Stomach (tissue), 4 donors: ENCODE data around the gene SORL1.
A peak's percentile ranks its signal among the peaks of the same experiment; 100 is the strongest.

Experiments used
- EP300 ChIP-seq: sonication (generic); formaldehyde crosslinking; IDR thresholded peaks from one replicate; pipeline ENCODE4 v1.6.1; 2017; ENCODE audit warnings: antibody characterized with exemption
- POLR2A ChIP-seq, 4 donors: fragments of 450-650 bp; IDR thresholded peaks; one replicate each; pipeline ENCODE4 v1.6.1; 2016; ENCODE audit warnings: antibody characterized with exemption in 4 of 4, control low read depth in 2 of 4, mild to moderate bottlenecking in 1 of 4, moderate library complexity in 1 of 4
- POLR2AphosphoS5 ChIP-seq, 3 donors: sonication (generic); formaldehyde crosslinking; IDR thresholded peaks; one replicate each; pipeline ENCODE4 v1.6.1; 2016; ENCODE audit warnings: antibody characterized with exemption in 3 of 3
- TF ChIP-seq, protein P1 (sequence below), 7 experiments: fragments of 450-650 bp in 4 of 7; fragments of 200-600 bp in 3 of 7; sonication (generic) in 3 of 7; IDR thresholded peaks; one replicate each; pipeline ENCODE4 v1.5.1; 2016 to 2019; ENCODE audit warnings: antibody characterized with exemption in 7 of 7, control low read depth in 2 of 7, mild to moderate bottlenecking in 1 of 7

DNA sequence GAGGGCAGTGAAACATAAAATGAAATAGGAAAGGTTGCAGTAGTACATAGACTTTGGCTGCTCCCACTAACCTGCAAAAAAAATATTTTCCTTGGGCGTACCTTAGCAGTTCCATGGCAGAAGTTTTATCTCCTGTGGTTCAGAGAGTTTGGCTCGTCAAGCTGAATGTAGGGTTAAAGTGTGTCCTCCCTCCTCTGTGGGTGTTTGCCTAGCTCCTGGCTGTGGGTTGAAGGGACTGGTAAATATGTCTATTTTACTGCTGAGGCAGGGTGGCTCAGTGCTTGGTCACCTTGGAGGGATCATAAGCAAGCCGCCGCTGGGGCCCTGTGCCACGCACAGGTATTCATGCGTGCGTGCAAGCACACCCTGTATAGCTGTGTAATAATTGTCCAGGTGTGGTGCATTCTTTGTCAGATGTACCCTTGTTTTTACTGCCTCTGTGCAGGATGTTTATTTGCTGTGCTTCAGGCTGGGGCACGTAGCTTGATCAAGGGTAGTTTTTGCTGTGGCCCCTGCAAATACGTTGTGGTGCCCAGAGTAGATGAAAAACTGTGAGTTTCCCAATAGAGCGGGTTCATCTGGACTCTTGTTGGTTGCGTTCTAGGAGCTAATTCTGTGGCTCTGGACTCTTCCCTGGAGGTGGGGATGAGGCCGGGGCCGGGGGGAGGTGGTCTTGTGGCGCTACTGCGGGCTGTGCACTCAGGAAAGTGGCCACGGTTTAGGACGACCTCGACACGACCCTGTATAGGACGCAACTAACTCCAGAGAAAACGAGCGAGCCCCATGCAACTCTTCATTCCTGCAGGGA is 732 bp upstream of the SORL1 start:
- TF ChIP-seq, protein P1, sequence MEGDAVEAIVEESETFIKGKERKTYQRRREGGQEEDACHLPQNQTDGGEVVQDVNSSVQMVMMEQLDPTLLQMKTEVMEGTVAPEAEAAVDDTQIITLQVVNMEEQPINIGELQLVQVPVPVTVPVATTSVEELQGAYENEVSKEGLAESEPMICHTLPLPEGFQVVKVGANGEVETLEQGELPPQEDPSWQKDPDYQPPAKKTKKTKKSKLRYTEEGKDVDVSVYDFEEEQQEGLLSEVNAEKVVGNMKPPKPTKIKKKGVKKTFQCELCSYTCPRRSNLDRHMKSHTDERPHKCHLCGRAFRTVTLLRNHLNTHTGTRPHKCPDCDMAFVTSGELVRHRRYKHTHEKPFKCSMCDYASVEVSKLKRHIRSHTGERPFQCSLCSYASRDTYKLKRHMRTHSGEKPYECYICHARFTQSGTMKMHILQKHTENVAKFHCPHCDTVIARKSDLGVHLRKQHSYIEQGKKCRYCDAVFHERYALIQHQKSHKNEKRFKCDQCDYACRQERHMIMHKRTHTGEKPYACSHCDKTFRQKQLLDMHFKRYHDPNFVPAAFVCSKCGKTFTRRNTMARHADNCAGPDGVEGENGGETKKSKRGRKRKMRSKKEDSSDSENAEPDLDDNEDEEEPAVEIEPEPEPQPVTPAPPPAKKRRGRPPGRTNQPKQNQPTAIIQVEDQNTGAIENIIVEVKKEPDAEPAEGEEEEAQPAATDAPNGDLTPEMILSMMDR (IDR thresholded peaks at IDR 0.05) = no peak
- TF ChIP-seq POLR2A (IDR thresholded peaks at IDR 0.05) = no peak
- TF ChIP-seq EP300 = no peak
- TF ChIP-seq POLR2AphosphoS5 (IDR thresholded peaks at IDR 0.05) = peak in 2 of 3 donors; percentile 4 to 9
